ENCODE data around the gene ATP6V0C.

DNA sequence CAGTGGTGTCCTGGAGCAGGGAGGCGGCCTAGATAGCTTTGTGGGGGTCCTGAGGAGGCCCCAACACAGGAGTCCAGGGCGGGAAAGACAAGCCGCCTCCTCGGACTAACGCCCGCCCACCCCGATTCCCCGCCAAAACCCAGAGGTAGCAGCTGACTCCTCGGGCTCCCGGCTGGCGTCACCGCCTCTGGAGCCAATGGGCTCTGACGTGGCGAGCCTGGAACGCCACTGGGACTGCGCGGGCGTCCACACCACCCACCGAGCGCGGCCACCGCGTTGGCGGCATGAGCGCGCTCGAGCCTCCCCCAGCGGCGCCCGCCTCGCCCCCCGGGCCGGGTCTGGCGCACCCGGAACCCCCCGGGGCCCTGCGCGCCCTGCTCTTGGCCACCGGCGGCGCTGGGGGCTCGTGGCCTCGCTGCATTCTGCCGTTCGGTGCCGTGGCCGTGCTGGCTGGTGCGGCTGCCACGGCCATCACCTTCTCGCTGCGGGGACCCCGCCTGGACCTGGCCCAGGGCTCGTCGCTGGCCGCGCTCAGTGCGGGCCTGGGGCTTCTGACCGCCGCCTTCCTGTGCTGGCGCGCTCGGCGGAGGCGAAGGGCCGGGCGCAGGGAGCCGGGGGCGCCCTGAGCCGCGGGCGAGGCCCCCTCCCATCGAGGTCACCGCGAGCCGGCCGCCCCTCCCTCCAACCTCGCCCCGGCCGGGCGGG lies 46.1 kb upstream of the ATP6V0C start:
- TF ChIP-seq, protein P1, sequence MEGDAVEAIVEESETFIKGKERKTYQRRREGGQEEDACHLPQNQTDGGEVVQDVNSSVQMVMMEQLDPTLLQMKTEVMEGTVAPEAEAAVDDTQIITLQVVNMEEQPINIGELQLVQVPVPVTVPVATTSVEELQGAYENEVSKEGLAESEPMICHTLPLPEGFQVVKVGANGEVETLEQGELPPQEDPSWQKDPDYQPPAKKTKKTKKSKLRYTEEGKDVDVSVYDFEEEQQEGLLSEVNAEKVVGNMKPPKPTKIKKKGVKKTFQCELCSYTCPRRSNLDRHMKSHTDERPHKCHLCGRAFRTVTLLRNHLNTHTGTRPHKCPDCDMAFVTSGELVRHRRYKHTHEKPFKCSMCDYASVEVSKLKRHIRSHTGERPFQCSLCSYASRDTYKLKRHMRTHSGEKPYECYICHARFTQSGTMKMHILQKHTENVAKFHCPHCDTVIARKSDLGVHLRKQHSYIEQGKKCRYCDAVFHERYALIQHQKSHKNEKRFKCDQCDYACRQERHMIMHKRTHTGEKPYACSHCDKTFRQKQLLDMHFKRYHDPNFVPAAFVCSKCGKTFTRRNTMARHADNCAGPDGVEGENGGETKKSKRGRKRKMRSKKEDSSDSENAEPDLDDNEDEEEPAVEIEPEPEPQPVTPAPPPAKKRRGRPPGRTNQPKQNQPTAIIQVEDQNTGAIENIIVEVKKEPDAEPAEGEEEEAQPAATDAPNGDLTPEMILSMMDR (conservative IDR thresholded peaks at IDR 0.05 in 1 of 2, IDR thresholded peaks at IDR 0.05 in 1 of 2; ENCODE audit: extremely low read depth in 1 of 2, insufficient read depth in 1 of 2, low read depth in 1 of 2, low read length in 2 of 2), result no peak
- TF ChIP-seq EZH2 (IDR thresholded peaks at IDR 0.05; ENCODE audit: borderline replicate concordance, low read length), result no peak
